ENCODE results near the gene EVA1C.

GRCh38 chr21:32415451-32416398, 3.2 kb downstream of the EVA1C start:
- TF ChIP-seq FOXM1 (IDR thresholded peaks at IDR 0.05; ENCODE audit: low read depth) (no peak), CTCF (IDR thresholded peaks at IDR 0.05) (no peak), POLR2AphosphoS5 (IDR thresholded peaks at IDR 0.05; ENCODE audit: low read depth, low read length) (no peak)
